GM10847 (cell line): ENCODE data around the gene TUBG1.

ENCODE experiments used
- POLR2A ChIP-seq: IDR thresholded peaks from 2 replicates; pipeline ENCODE4 v1.6.1; 2011; ENCODE audit not compliant: insufficient read length; ENCODE audit errors: extremely low read depth

The TUBG1 gene

DNA sequence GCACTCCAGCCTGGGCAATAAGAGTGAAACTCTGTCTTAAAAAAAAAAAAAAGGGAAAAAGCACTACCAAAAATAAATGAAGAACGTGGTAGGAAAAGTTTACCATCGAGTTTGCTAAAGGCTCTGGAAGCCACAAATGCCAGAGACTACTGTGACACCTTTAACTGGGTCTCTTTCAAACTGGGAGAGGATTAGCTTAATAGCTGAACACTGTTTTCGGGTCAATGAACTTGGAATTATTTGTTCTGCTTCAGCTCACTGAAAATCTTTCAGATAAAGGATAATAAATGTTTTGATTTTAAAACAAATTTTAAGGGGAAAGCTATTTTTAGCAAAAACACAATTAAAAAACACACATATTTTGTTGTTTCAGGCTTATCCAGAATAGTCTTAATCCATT, 1.7 kb upstream of the TUBG1 start:
- TF ChIP-seq POLR2A = no peak

DNA sequence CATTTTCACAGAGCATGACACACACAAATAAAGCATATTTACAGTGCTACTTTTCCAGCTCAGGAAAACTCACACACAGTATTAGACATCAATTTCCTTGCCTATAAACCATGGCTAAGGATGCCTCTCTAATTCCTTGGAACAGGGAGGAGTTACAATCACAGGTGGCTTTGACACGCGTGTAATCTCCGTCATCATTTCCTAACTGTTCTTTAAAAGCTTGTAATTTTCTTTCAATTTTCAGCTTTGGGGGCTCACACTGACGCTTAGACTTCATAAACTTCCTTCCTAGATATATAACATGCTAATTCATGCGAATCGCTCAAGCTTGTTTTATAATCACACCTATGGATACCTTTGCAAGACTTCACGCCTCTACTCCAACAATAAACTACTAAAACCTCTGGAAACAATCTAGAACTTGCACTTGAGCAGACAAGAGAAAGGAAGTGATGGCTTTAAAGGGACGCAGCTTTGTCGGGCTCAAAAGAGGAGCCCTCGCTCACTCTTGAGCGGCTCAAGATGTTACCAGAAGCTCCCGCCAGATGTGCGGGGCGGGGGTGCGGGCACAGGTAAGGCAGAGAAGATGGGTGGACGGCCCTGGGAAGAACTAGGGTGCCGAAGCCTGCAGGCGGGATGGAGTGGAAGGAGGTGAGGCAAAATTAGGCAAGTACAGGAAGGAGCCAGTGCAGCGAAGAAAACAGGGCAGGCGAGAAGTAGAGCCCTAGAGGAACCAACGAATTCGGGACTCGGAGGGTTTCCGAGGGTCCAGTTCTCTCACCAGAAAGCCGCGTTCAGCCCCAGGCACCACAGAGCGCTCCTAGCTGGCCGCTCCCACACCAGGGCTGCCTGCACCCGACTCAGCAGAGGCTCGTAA, 940 bp upstream of the TUBG1 start:
- TF ChIP-seq POLR2A = no peak

DNA sequence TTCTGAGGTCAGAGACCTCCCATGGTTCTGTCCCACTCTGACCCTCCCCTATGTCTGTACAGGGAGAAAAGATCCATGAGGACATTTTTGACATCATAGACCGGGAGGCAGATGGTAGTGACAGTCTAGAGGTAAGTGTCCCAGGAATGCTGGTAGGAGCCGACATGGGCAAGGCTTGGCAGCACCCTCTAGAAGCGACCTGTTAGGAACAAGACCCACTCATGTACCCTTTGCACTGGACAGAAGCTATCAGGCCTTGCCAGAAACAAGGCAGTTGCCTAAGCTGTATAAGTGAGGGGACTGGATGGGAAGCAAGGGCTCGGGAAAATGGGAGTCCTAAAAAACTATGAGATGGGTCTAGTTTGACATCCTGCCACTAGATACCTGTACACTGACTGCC, 2.5 kb downstream of the TUBG1 start:
- no peak for TF ChIP-seq POLR2A

DNA sequence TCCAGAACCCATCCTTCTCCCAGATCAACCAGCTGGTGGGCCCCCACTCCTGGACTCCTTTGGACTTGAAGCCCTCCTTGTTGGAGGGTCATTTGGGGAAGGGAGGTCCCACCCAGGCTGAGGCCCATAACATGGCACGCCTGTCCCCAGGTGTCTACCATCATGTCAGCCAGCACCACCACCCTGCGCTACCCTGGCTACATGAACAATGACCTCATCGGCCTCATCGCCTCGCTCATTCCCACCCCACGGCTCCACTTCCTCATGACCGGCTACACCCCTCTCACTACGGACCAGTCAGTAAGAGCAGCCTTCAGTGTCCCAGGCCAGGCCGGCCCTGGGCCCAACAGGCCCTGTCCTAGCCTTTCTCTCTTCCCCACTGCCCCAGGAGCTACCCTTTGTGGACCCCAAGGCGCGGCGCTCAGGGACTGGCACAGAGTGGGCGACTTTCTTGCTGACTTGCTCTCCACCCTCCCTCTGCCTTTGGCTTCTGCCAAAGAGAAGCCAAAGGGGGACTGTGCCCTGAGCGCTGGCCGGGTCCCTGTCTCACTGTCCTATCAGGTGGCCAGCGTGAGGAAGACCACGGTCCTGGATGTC, 4.3 kb downstream of the TUBG1 start:
- TF ChIP-seq POLR2A = no peak

DNA sequence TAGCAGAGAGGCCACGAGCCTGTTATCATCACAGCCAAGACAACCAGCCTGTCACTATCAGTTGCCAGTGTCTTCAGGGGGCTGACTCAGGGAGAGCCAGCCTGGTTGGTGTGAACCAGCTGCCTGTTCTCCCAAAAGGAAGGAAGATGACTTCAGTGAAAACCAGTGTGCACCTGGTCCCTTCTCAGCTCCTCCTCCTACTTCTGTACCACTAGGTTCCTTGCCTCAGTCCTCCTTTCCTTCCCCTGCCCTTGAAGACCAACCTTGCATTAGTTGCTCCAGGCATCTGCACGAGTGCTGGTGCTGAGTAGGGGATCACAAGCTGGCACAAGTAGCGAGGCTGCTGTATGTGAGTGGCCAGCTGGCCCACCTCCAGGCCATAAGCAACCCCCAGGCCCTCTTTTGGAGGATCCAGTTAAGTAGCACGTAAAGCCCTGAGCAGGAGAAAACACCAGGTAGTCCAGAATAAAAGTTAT, 8.5 kb downstream of the TUBG1 start:
- TF ChIP-seq POLR2A = peak; percentile 27

DNA sequence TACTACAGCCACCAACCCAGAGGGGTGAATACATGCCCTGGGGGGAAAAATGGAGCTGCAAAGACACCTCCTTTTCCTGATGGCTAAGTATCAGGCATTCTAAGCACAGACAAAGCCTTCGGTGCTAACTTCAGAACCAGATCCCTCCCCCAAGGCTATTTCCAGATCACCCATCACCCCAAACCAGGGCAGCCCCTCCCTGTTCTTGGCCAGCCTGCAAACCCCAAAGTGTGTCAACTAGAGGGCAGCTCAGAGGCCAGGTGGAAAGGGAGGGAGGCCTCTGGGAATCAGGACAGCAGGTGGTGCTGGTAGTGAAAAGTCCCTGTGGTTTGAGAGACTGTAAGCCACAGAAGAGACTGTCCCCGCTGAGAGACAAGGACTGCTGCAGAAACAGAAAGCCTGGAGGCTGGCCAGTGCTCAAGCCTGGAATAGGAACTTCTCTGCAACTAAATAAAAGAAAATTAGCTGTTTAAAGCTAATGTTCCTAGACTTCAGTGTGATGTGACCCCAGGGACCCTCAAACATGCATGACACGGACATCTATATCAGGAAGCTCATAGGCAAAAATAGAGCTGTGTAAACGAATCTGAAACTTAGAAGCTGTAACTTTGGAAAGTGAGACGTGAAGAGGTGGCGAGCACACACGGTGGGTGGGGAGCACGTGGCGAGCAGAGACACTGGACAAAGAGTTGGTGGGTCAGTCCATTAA, 9.1 kb downstream of the TUBG1 start:
- no peak for TF ChIP-seq POLR2A

DNA sequence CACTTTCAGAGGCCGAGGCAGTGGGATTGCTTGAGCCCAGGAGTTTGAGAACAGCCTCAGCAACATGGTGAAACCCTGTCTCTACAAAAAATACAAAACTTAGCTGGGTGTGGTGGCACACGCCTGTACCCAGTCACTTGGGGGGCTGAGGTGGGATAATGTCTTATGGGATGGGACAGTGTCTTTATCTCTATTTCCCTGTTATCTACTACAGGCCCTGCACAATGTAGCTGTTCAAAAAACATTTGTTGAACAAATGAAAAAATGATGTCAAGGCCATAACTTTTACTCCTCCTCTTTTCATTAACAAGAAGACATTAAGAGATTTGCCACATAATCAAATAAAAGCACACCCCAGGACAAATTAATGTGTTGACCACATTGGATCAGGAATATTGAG, 13.8 kb downstream of the TUBG1 start:
- TF ChIP-seq POLR2A = no peak

DNA sequence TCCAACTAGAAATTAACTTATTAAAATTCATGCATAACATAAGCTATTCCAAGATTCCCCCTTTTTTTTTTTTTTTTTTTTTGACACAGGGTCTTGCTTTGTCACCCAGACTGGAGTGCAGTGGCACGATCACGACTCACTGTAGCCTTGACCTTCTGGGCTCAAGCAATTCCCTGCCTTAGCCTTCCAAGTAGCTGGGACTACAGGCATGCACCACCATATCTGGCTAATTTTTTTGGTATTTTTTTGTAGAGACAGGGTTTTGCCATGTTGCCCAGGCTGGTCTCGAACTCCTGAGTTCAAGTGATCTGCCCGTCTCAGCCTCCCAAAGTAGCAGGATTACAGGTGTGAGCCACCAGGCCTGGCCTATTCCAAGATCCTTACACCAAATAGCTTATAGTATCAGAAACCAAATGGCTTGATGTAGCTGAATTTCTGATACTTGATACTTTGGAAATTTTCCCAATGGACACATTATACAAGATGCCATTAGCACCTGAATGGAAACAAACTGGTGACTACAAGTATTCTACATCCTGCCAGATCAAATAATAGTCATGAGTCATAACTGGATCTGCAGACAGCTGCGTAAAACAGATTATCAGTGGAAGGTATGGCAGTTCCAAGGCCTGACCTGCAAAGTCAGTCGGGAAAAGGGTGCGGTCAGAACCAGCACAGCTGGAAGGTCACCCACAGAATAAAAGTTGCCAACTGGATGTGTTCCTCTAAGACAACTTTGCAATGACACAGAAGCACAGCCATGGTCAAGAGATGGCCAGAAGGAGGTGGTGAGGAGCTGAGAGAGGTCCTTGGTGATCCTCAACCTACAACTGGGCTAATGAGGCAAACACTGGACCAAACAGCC, 14.5 kb downstream of the TUBG1 start:
- TF ChIP-seq POLR2A = no peak

DNA sequence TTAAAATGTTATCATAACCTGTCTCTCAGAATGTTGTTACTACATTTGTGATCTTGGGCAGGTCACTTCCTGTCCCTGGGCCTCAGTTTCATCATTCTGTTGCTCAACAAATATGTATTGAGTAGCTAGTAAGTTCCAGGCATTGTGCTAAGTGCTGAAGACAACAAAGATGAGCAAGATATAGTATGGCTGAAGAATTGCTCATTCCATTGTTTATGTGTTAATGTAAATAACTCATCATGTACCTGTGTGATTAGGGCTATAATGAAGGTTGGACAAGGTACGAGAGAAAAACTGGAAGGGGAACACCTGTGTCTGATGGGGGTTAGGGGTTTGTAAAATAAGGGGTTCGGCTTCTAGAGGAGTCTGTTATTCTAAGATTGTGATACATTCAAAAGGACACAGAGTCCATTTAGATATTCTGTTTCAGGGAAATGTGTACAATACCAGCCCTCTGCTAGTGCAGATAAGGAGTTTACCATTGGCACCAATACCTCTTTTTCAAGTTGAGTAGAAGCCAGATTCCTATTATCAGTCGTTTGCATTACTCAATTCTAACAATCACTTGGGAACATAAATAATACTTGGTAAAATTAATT, 20.0 kb downstream of the TUBG1 start:
- TF ChIP-seq POLR2A = no peak

DNA sequence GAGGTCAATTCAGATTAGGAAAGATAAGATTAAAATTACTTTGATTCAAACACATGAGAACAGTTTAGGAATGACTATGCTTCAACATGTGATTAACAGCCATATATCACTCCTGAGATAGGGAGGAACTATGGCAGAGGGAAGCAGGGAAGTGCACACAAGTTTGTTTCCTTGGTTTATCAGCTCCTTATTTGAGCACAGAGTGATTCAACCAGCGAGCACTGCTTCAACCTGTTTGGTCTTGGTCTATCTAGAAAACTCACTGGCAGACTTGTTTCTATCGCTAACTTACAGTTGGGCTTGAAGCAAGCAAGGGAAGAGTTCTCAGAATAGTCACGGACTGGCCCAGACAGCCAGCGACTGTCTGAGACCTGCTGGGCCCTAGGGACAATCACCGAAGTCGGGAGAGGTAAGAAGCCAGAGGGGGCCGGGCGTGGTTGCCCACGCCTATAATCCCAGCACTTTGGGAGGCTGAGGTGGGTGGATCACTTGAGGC, 23.5 kb downstream of the TUBG1 start:
- TF ChIP-seq POLR2A = no peak

DNA sequence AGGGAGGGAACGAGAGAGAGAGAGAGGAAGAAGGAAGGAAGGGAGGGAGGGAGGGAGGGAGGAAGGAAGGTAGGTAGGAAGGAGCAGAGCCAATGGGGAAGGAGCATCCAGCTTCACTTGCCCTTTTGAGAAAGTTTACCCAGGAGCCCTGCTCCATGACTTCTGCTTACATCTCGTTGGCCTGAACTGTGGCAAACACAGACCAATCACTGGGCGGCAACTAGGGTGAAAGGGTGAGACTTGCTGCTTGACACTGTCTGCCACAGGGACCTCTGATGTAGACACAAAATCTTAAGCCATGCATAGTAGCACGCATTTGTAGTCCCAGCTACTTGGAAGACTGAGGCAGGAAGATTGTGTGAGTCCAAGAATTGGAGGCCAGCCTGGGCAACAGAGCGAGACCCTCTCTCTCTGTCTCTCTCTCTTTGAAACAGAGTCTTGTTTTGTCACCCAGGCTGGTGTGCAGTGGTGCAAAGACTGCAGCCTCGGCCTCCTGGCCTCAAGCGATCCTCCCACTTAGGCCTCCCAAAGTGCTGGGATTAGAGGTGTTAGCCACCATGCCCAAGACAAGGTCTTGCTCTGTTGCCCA, 30.1 kb downstream of the TUBG1 start:
- no peak for TF ChIP-seq POLR2A

DNA sequence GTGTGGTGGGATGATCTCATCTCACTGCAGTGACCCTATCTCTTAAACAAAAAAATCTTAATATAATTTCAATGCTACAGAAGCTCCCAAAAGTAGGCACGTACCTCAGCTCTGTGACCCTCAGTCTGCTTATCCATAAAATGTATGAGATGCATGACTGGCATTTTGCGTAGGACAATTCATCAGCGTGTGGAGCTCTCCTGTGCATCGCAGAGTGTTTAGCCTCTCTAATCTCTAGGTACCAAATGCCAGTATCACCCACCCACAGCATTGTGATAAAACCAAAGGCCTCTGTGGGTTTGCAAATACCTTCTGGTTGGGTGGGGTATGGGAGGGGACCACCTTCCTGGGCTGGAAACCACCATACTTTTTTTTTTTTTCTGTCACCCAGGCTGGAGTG, 30.6 kb downstream of the TUBG1 start:
- TF ChIP-seq POLR2A = no peak

DNA sequence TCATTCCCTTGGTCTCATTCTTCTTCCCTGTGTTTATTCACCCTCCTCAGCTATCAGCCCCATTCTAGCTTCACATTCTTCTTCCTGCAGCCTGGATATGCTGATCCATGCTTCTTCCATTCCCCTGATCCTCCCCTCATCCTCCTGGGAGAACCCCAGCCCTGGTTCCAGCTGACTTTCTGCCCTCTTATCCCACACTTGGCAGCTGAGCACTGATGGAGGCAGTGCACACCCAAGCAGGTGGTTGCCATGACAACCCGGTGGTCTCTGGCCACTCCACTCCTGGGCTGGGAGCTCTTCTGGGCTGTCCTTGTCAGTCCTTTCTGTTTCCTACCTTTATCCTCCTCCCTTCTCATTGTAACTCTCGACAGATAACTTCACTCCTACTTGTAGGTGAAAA, 32.9 kb downstream of the TUBG1 start:
- no peak for TF ChIP-seq POLR2A

DNA sequence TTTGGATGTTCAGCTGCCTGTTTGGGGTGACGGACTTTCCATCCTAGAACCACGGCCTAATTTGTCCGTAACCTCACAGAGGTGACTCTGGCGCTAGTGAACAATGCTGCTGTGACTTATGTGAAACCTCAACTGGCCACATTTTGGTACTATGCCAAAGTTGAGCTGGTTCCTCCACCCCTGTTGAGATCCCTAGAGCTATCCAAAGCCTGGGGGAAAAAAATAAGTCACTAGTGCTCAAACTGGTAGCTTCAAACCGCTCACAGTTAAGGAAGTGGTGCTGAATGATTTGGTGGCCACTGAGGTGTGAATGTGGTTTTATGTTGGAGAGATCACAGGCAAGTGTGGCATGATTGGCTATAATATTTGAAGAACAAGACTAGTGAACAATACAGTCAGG, 38.3 kb downstream of the TUBG1 start:
- no peak for TF ChIP-seq POLR2A
